HepG2 (cell line): ENCODE data around the gene TNFAIP2. TPM values are rescaled to one million over a fixed set of nuclear protein-coding genes. Genes with fewer than 3 reads are reported as not detected.
"Not testable (repeated sequence)": the region's sequence is repeated elsewhere in the genome, so short reads cannot be mapped to it uniquely, and the experiment has no call there.

ENCODE experiments used
- ATAC-seq: fragments of 200-7000 bp; cut with Tn5 transposase; 3 replicates; pipeline ENCODE4 v1.9.1; 2020; ENCODE audit warnings: mild to moderate bottlenecking, moderate library complexity
- BruUV-seq: library from RNA; stranded (reverse); fragments of 400-500 nt; replicated peaks from 2 replicates; lab custom pipeline; 2021; lab: Mats Ljungman, UMichigan
- CTCF ChIA-PET: fragments of 300-600 bp; formaldehyde crosslinking; extraction: SDS; loops from one replicate; lab custom pipeline; 2021; ENCODE audit warnings: low total read pairs, inconsistent platforms, low intra/inter-chr PET ratio; lab: Yijun Ruan, JAX
- POLR2A ChIA-PET: fragments of 350-600 bp; sonication (Branson Sonifier 250); formaldehyde crosslinking; loops from one replicate; lab custom pipeline; 2020; ENCODE audit warnings: antibody characterized with exemption, inconsistent platforms; lab: Yijun Ruan, JAX
- DNase-seq: peaks from one replicate; pipeline ENCODE4 v3.0.0-alpha.2; 2015; ENCODE audit warnings: low spot score
- FAIRE-seq: peaks from 3 replicates; lab custom pipeline; 2011; peaks lifted over from hg19 to GRCh38; lab: Jason Lieb, UNC
- H2AFZ ChIP-seq: one replicate; pipeline ENCODE4 v1.6.1; 2011; ENCODE audit warnings: low read length, inconsistent platforms
- H3K27ac ChIP-seq: fragments of 300-600 bp; 3 replicates; pipeline ENCODE4 v1.8.0; 2011; ENCODE audit warnings: mixed run types, mild to moderate bottlenecking, mixed read lengths, low read length, inconsistent platforms; ENCODE audit not compliant: insufficient read depth; ENCODE audit errors: extremely low read length
- H3K27me3 ChIP-seq, 2 experiments: fragments of 200-600 bp in 1 of 2; 2 replicates in 1 of 2; 3 replicates in 1 of 2; pipeline versions ENCODE4 v1.6.0 to v1.8.0; 2011; ENCODE audit warnings: low read length in 2 of 2, mild to moderate bottlenecking in 2 of 2, moderate library complexity in 2 of 2, inconsistent platforms in 1 of 2; ENCODE audit not compliant: insufficient read depth in 2 of 2, control insufficient read depth in 1 of 2
- H3K36me3 ChIP-seq, 2 experiments: fragments of 200-600 bp in 1 of 2; replicated peaks in 1 of 2; 2 replicates in 1 of 2; 3 replicates in 1 of 2; pipeline versions ENCODE4 v1.5.1 to v1.8.0; 2011; ENCODE audit warnings: low read length in 2 of 2, inconsistent platforms in 1 of 2; ENCODE audit not compliant: insufficient read depth in 2 of 2, control insufficient read depth in 1 of 2
- H3K4me1 ChIP-seq: 2 replicates; pipeline ENCODE4 v1.5.1; 2012; ENCODE audit warnings: low read length, inconsistent platforms; ENCODE audit not compliant: insufficient read depth
- H3K4me2 ChIP-seq: 2 replicates; pipeline ENCODE4 v1.6.0; 2011; ENCODE audit warnings: low read depth, low read length, inconsistent platforms
- H3K4me3 ChIP-seq, 3 experiments: fragments of 200-600 bp in 1 of 3; sonication (generic), shearing (Covaris generic) in 1 of 3; replicated peaks in 1 of 3; 2 replicates each; pipeline ENCODE4 v1.5.1; 2011 to 2016; ENCODE audit warnings: low read length in 3 of 3, inconsistent platforms in 2 of 3, low read depth in 2 of 3, mild to moderate bottlenecking in 2 of 3, control low read depth in 1 of 3, mixed read lengths in 1 of 3; ENCODE audit not compliant: insufficient read depth in 1 of 3
- H3K79me2 ChIP-seq: one replicate; pipeline ENCODE4 v1.6.1; 2011; ENCODE audit warnings: low read length, inconsistent platforms; ENCODE audit not compliant: insufficient read depth
- H3K9ac ChIP-seq: 2 replicates; pipeline ENCODE4 v1.6.0; 2011; ENCODE audit warnings: mild to moderate bottlenecking, low read depth, low read length, inconsistent platforms; ENCODE audit not compliant: insufficient read depth
- H3K9me3 ChIP-seq: 2 replicates; pipeline ENCODE4 v1.5.1; 2012; ENCODE audit warnings: mild to moderate bottlenecking, low read length
- H4K20me1 ChIP-seq: 2 replicates; pipeline ENCODE4 v1.6.0; 2011; ENCODE audit warnings: inconsistent platforms, mild to moderate bottlenecking, low read length, moderate library complexity; ENCODE audit not compliant: insufficient read depth
- AGO1 ChIP-seq: fragments of 200-400 bp; formaldehyde crosslinking; IDR thresholded peaks from 2 replicates; pipeline ENCODE4 v1.6.1; 2017; ENCODE audit warnings: mild to moderate bottlenecking, low read depth, low read length, moderate library complexity; ENCODE audit not compliant: poor library complexity, severe bottlenecking
- ARID2 ChIP-seq: sonication (generic); formaldehyde crosslinking; IDR thresholded peaks from 2 replicates; pipeline ENCODE4 v1.8.1; 2022; ENCODE audit warnings: mild to moderate bottlenecking, missing genetic modification reagents, borderline replicate concordance
- KDM5B ChIP-seq: sonication (generic); formaldehyde crosslinking; IDR thresholded peaks from 2 replicates; pipeline ENCODE4 v1.4.0; 2020; ENCODE audit warnings: missing genetic modification reagents, mild to moderate bottlenecking, borderline replicate concordance
- NFE2L2 ChIP-seq: fragments of 150-350 bp; IDR thresholded peaks from 2 replicates; pipeline ENCODE4 v1.6.1; 2014; ENCODE audit warnings: low read length
- SRF ChIP-seq: IDR thresholded peaks from 2 replicates; pipeline ENCODE4 v1.6.1; 2011; ENCODE audit warnings: mild to moderate bottlenecking, low read depth, low read length, moderate library complexity
- WGBS: methylation state at CpG from one replicate; pipeline ENCODE4 v1.1.6; 2017; ENCODE audit warnings: low lambda C conversion rate; 5-methylcytosine and 5-hydroxymethylcytosine counted together
- in situ Hi-C: cut with HindIII; loops from 2 replicates; pipeline ENCODE4 v1.10.0; 2017; ENCODE audit warnings: low pct_unique_long_range_greater_than_20kb; ENCODE audit not compliant: extremely low pct_ligation_motif_present
- intact Hi-C: fragments of 100-400 bp; cut with micrococcal nuclease; formaldehyde crosslinking; loops from one replicate; pipeline ENCODE4 v1.10.0; 2022; ENCODE audit not compliant: unreplicated experiment
- polyA plus RNA-seq, 8 experiments: library from polyadenylated mRNA; depleted of rRNA in 3 of 8; stranded (reverse) in 7 of 8; unstranded in 1 of 8; fragments of >200 nt; fragmentation: Illumina TruSeq in 4 of 8; extraction: Trizol in 4 of 8; gene quantifications; 2 replicates each; pipeline versions ENCODE4 v1.2.1 to v1.2.3, GENCODE V29; 2011 to 2016; ENCODE audit warnings: low read depth in 4 of 8, missing spikeins in 1 of 8, mixed read lengths in 1 of 8; ENCODE audit not compliant: insufficient read depth in 1 of 8
- total RNA-seq, 5 experiments: library from RNA; depleted of rRNA; stranded (reverse); fragments of >200 nt; fragmentation: Illumina TruSeq; extraction: Trizol; gene quantifications; 2 replicates each; pipeline ENCODE4 v1.2.3, GENCODE V29; 2016; ENCODE audit warnings: low read depth in 1 of 5

Gene TNFAIP2
- total and polyA plus RNA-seq, 2 of the 13 experiments (the other 11 are each of a cell fraction or from before 2014, with no cell fraction given): 0.46 to 1.5 TPM

GRCh38 chr14:103118663-103119404, 4.4 kb upstream of the TNFAIP2 start:
- no peak overlapping the region for H3K4me3 ChIP-seq
- TF ChIP-seq ARID2 (no peak), KDM5B (CRISPR knock-in tag) (0 out of 2 replicates have a peak, but pooled peaks have one; percentile 36), AGO1 (peak; percentile 36), SRF (no peak), NFE2L2 (peak; percentile 12; the same call in 1 of the 2 replicates)
- CTCF ChIA-PET: no interaction called here
- peaks cover 73% of the 10 kb centered on the region for H3K4me1 ChIP-seq
- POLR2A ChIA-PET: interaction anchor here (0.6 to 1.2 kb wide), 3 partner anchors 14 to 254 kb away, joined by 3 to 5 read pairs (median 3); no protein-coding TSS in a partner anchor
- whole genome bisulfite sequencing: 16% methylated on average over 3 of the region's 9 CpGs
- no peak overlapping the region for H2AFZ ChIP-seq
- no peaks in the 10 kb centered on the region for H3K79me2 ChIP-seq
- H3K27me3 ChIP-seq: peaks cover 0 to 21% of the 10 kb centered on the region in 2 experiments; a peak in 2 of 5 replicates
- H3K27ac ChIP-seq: no peak overlapping the region
- no peaks in the 10 kb centered on the region for H3K36me3 ChIP-seq
- ATAC-seq (peak; percentile 8; the same call in 2 of the 3 replicates), DNase-seq (no peak), FAIRE-seq (no peak)
- no peak overlapping the region for H3K9ac ChIP-seq
- intact Hi-C loops: no loop called here
- no peaks in the 10 kb centered on the region; the same call in 1 of the 2 replicates for H4K20me1 ChIP-seq
- in situ Hi-C loops: no loop called here
- no TSS peak for BruUV-seq
- no peak overlapping the region for H3K4me2 ChIP-seq
- no peaks in the 10 kb centered on the region for H3K9me3 ChIP-seq

- DNase-seq, intact Hi-C loops, CTCF ChIA-PET, H3K79me2 ChIP-seq, H3K9ac ChIP-seq, H3K27ac ChIP-seq, FAIRE-seq, H3K4me3 ChIP-seq, POLR2A ChIA-PET, H4K20me1 ChIP-seq, in situ Hi-C loops, H3K9me3 ChIP-seq, H2AFZ ChIP-seq, H3K4me2 ChIP-seq, BruUV-seq, ATAC-seq, H3K36me3 ChIP-seq: not testable (repeated sequence)
- 59% methylated on average over 8 of the region's 8 CpGs for WGBS
- Histone ChIP-seq H3K4me1 (peaks cover 66% of the 10 kb centered on the region), H3K27me3 (peaks cover 0 to 28% of the 10 kb centered on the region in 2 experiments; a peak in 3 of 5 replicates)
Observed at GRCh38 chr14:103119527-103119926, 3.7 kb upstream of the TNFAIP2 start.
